ENCODE data around the gene SLIT3.

Gene SLIT3

GRCh38 chr5:169298193-169298592 lies 2.7 kb downstream of the SLIT3 start:
- Mint-ChIP-seq H3K36me3 (ENCODE audit: low read depth) (no peaks in the 10 kb centered on the region), H3K4me1 (peaks cover 68% of the 10 kb centered on the region), H3K27me3 (ENCODE audit: low read depth, poor library complexity) (peaks cover 25% of the 10 kb centered on the region), H3K9me3 (no peaks in the 10 kb centered on the region), H3K4me3 (peak overlapping the region; percentile 18), H3K27ac (no peak overlapping the region)
- no peak for DNase-seq
- TF ChIP-seq CTCF (IDR thresholded peaks at IDR 0.05) = no peak

- no peaks in the 10 kb centered on the region for H3K9me3 Mint-ChIP-seq
- TF ChIP-seq CTCF (IDR thresholded peaks at IDR 0.05) = no peak
- H3K27ac Mint-ChIP-seq = peak overlapping the region; percentile 39
- H3K27me3 Mint-ChIP-seq (ENCODE audit: low read depth, poor library complexity) = peaks cover 18% of the 10 kb centered on the region
- no peak for DNase-seq
- H3K4me3 Mint-ChIP-seq = no peak overlapping the region
- no peaks in the 10 kb centered on the region for H3K36me3 Mint-ChIP-seq (ENCODE audit: low read depth)
- H3K4me1 Mint-ChIP-seq = peaks cover 55% of the 10 kb centered on the region
These were observed 4.4 kb downstream of the SLIT3 start for GRCh38 chr5:169296419-169297143.

- no peak for DNase-seq
- Mint-ChIP-seq H3K27me3 (ENCODE audit: low read depth, poor library complexity) (peaks cover 18% of the 10 kb centered on the region), H3K36me3 (ENCODE audit: low read depth) (no peaks in the 10 kb centered on the region), H3K9me3 (no peaks in the 10 kb centered on the region), H3K4me1 (peaks cover 53% of the 10 kb centered on the region), H3K27ac (no peak overlapping the region), H3K4me3 (no peak overlapping the region)
- TF ChIP-seq CTCF (IDR thresholded peaks at IDR 0.05) = no peak
These were observed 5.6 kb downstream of the SLIT3 start for GRCh38 chr5:169295306-169295705.

- no peak for TF ChIP-seq CTCF (IDR thresholded peaks at IDR 0.05)
- Mint-ChIP-seq H3K27ac (no peak overlapping the region), H3K4me1 (peaks cover 47% of the 10 kb centered on the region), H3K27me3 (ENCODE audit: low read depth, poor library complexity) (peaks cover 16% of the 10 kb centered on the region), H3K36me3 (ENCODE audit: low read depth) (no peaks in the 10 kb centered on the region), H3K4me3 (no peak overlapping the region), H3K9me3 (no peaks in the 10 kb centered on the region)
- DNase-seq = no peak
These were observed 6.3 kb downstream of the SLIT3 start for GRCh38 chr5:169294621-169295020.

GRCh38 chr5:169291877-169292276 lies 9.1 kb downstream of the SLIT3 start:
- H3K36me3 Mint-ChIP-seq (ENCODE audit: low read depth) = no peaks in the 10 kb centered on the region
- H3K4me3 Mint-ChIP-seq = no peak overlapping the region
- peaks cover 15% of the 10 kb centered on the region for H3K27me3 Mint-ChIP-seq (ENCODE audit: low read depth, poor library complexity)
- no peak for TF ChIP-seq CTCF (IDR thresholded peaks at IDR 0.05)
- H3K9me3 Mint-ChIP-seq = no peaks in the 10 kb centered on the region
- peaks cover 28% of the 10 kb centered on the region for H3K4me1 Mint-ChIP-seq
- DNase-seq = no peak
- H3K27ac Mint-ChIP-seq = no peak overlapping the region

GRCh38 chr5:169290895-169291294 lies 10.0 kb downstream of the SLIT3 start:
- no peaks in the 10 kb centered on the region for H3K36me3 Mint-ChIP-seq (ENCODE audit: low read depth)
- no peak overlapping the region for H3K4me3 Mint-ChIP-seq
- no peak for TF ChIP-seq CTCF (IDR thresholded peaks at IDR 0.05)
- no peak for DNase-seq
- no peak overlapping the region for H3K27ac Mint-ChIP-seq
- peaks cover 18% of the 10 kb centered on the region for H3K4me1 Mint-ChIP-seq
- H3K9me3 Mint-ChIP-seq = peaks cover 6% of the 10 kb centered on the region
- peaks cover 11% of the 10 kb centered on the region for H3K27me3 Mint-ChIP-seq (ENCODE audit: low read depth, poor library complexity)

All from nephron progenitor cell (in vitro differentiated cells).